Measurements from ENCODE around the gene ZNF518A.

DNA sequence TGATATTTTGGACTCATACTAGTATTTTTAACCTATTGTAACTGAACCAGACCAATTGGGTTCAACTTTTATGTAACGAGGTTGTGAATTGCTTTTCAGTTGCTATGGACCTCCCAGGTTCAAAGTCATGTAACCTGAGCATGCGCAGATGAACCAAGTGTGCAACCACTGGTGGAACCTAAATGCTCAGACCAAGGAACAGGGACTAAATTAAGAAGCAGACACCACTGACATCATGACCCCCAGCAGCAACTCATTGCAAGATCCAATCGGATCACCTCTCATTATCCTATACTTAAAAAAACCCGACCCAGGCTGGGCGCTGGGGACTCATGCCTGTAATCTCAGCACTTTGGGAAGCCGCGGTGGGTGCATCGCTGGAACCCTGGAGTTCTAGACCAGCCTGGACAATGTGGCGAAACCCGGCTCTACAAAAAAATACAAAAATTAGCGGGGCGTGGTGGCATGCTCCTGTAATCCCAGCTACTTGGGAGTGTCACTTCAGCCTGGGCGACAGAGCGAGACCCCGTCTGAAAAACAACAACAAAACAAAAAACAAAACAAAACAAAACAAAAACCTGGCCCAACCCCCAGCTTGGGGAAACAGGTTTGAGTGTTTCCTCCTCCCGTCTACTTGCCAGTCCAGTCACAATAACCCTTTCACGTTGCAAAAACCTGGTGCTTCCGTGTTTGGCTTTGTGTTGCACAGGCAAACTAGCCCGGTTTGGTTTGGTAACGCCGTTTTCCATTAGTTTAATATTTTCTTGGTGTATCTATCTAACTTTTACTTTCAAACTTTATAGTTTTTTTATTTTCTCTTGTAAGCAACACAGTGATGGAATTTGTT is 11.3 kb upstream of the ZNF518A start:
- TF ChIP-seq, protein P1, sequence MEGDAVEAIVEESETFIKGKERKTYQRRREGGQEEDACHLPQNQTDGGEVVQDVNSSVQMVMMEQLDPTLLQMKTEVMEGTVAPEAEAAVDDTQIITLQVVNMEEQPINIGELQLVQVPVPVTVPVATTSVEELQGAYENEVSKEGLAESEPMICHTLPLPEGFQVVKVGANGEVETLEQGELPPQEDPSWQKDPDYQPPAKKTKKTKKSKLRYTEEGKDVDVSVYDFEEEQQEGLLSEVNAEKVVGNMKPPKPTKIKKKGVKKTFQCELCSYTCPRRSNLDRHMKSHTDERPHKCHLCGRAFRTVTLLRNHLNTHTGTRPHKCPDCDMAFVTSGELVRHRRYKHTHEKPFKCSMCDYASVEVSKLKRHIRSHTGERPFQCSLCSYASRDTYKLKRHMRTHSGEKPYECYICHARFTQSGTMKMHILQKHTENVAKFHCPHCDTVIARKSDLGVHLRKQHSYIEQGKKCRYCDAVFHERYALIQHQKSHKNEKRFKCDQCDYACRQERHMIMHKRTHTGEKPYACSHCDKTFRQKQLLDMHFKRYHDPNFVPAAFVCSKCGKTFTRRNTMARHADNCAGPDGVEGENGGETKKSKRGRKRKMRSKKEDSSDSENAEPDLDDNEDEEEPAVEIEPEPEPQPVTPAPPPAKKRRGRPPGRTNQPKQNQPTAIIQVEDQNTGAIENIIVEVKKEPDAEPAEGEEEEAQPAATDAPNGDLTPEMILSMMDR (IDR thresholded peaks at IDR 0.05), result no peak
- TF ChIP-seq POLR2A (IDR thresholded peaks at IDR 0.05), result no peak
